ENCODE results near the gene PLEKHM1.

Gene PLEKHM1

GRCh38 chr17:45440161-45440778, 50.3 kb downstream of the PLEKHM1 start:
- DNase-seq = no peak

GRCh38 chr17:45438931-45439610, 51.5 kb downstream of the PLEKHM1 start:
- no peak for DNase-seq

GRCh38 chr17:45437465-45438283, 52.8 kb downstream of the PLEKHM1 start:
- DNase-seq = no peak

DNA sequence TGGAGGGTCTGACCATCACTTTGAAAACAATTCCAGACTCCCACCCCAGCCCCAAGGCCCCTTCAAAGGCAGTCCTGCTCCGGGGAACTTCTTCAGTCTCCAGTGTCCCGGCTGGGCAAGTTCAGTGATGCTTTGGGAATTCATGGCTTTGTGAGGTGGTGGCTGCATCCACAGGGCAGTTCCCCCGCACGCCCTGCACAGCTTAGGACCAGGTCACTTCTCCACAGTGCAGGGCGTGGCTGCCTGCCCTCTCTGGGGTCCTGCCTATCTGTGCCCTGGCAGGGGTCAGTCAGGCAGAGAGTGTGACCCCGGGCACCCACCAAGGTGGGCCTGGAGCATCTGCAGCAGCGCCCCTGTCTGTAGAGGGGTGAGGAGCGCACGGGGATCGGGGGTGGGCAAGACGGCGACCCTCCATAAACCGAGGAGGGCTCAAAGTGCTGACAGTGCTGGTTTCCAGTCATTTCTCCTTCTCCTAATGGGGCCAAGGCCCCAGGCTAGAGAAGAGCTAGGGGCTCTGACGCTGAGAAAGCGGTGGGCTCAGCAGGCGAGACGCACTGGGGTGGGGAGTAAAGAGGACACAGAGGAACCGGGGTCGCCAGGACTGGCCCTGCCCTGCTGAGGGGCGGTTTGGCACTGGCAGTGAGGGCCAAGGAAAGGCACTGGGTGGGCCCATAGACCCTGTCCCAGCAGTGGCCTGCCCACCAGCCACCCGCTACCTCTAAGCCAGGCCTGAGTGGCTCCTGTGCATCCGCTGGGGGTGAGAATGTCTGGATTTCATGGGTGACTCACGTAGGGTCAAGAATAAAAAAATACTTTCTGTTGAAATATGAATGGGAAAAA, 53.7 kb downstream of the PLEKHM1 start:
- DNase-seq = no peak

DNA sequence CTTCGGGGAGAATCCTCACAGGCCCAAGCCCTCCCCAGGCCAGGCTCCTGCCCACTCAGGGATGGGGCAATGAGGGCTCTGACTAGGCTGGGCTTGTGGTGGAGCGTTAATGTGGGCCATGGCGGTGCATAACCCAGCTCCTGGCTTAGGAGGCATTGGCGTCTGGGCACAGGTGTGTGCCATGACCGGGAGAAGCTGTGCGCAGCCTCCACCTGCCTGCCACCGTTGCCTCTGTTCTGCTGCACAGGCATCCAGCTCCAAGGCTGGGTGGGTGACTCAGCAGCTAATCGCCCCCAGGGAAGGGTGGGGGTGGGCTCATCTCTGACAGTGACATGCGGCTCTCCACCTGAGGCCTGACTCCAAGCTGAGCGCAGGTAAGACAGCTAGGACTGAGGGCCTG, 54.4 kb downstream of the PLEKHM1 start:
- no peak for DNase-seq

- no peak for DNase-seq
These were observed 55.0 kb downstream of the PLEKHM1 start for GRCh38 chr17:45435481-45435880.

- no peak for DNase-seq
These were observed 57.4 kb downstream of the PLEKHM1 start for GRCh38 chr17:45433159-45433535.

DNA sequence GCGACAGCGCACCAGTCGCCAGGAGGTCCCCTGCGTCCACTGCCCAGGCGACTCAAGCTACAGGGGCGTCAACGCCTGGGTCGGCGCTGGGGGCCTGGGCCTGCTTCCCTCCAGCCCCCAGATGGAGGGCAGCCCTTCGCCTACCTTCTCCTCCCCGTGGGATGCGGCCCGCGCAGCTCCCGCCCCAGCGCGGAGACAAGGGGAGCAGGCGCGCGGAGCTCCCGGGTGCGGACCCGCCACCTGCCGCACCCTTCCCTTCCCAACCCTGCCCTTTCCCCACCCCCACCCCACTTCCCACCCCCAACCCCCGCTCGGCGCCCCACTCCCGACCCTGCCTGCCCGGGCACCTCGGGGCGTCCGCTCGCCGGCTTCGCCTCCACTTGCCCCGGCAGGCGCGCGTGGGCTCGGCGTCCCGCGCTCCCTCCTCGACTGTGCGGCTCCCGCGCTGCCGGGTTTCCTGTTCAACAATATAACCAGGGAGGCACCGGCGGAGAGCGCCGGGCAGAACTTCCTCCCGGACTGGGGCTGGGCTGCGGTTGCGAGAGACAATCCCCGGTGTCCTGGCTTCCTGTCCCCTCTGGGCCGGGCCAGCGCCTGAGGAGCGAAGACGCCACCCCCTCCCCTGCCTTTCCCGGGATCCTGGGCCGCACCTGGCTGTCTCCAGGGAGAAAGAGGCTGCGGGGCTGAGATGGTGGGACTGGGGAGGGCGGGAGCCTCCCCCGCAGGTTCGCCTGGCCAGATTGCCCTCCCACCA, 57.9 kb downstream of the PLEKHM1 start, which contains the start of gene ARHGAP27:
TSS of gene ARHGAP27 (minus strand) at position 466 of the 754 bp plus-strand sequence. CDS start 2,591 bp downstream, outside the sequence.
- DNase-seq = peak; percentile 34 to 42

DNA sequence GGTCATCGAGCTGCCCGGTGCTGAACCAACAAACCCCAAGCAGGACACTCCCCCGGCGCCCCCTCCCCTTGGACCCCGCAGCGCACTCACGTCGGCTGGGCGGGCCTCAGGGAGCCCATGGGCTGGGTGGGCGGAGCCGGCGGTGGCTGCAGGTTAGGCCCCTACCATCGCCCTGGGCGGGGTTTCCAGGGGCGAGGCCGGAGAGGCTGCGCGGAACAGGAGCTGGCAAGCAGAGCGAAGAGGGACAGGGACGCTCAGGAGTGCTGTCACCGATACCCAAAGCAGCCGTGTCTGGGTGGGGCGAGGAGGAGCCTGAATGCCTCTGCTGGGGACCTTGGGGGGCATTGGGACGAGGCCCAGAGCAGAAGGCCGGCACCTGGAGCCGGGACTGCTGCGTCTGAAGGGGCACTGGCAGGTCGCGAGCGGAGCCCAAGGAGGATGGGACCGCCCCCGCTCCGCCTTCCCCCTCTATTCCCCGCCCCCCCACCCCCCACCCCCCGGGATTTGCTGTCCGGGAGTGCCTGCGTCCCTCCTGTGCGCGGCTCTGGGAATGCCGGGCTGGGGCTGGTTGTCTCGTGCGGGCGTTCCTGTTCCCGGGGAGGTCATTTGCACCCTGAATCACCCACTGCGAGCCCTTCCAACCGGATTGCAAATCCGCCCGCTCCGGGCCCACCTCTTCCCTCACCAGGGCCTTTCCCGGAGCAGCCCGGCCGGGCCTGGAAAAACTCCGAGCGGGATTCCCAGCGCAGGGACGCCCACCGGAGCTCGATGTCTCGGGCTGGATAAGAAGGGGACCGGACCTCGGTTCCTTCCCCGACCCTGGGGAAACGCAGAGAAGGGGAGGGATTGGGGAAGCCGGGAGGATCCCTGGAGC, 58.8 kb downstream of the PLEKHM1 start:
- peak; percentile 84 to 87 for DNase-seq

- DNase-seq = peak; percentile 53 to 62
These were observed 59.6 kb downstream of the PLEKHM1 start for GRCh38 chr17:45430738-45431530.

GRCh38 chr17:45430006-45430737, 60.3 kb downstream of the PLEKHM1 start:
- DNase-seq = no peak

DNA sequence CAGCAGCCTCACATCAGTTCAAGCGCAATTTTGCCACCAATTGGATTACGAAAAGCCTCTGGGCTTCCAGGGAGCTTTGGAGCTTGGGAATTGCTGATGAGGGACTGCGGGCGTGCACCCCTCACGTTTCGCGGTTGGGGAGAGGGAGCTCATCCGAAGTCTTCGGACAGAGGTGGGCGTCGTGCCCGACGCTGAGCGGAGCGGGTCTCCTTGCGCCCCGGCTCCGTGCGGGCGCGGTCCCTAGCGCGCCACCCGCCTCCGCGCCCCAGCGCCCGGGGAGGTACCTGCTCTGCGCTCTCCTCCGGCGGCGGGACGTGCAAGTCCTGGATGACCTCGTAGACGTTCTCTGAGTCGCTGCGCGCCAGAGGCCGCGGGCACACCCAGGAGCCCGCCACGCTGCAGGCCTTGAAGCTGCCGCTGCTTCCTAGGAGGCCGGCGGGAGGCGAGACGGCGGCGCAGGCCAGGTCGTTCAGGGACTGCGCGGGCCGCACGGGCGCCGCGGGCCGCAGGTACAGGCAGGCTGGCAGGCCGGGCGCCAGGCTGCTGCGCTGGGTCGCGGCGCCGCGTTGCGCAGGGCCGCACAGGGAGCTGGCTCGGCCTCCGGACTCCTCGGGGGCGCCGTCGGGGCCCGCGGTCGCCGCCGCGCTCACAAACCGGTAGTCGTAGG, 61.0 kb downstream of the PLEKHM1 start:
- DNase-seq = no peak

DNA sequence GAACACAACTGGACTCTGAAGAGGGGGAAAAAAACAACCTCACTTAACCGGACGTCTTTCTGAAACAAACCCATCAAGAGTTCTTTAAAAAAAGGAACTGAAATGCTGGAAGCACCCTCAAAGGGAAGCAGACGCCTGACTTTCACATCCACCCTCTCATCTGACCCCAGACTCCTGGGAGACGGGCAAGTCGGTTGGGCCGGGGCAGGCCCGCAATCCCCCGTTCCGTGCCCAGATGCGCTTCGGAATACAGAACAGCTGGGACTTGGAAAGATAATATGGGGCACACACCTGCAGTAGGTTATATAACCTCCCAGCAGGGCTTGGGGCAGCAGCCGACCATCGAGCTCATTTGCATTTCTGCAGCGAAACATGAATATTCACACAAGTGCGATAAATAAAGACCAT, 61.6 kb downstream of the PLEKHM1 start:
- DNase-seq = peak in 1 of 2 experiments; percentile 24

- DNase-seq = peak; percentile 92
These were observed 62.4 kb downstream of the PLEKHM1 start for GRCh38 chr17:45428050-45428617.

- no peak for DNase-seq
These were observed 63.2 kb downstream of the PLEKHM1 start for GRCh38 chr17:45427181-45427835.

DNA sequence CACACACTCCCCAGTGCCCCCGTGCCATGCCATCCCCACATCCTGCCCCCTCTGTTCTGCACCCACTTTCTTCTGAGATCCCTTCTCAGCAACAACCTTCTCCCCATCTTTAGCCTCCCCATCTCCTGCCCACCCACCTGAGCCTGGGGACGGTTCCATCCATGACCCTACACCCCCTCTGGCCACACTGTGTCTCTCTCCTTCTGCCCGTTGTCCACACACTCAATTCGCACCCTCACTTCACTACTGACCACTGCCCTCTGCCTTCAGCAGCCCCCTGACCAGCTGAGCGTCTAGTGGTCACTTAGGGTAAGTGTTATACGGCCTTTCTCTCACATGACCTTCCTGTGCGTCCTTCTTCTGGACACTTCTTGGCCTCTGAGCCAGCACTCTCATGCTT, 64.0 kb downstream of the PLEKHM1 start:
- no peak for DNase-seq

DNA sequence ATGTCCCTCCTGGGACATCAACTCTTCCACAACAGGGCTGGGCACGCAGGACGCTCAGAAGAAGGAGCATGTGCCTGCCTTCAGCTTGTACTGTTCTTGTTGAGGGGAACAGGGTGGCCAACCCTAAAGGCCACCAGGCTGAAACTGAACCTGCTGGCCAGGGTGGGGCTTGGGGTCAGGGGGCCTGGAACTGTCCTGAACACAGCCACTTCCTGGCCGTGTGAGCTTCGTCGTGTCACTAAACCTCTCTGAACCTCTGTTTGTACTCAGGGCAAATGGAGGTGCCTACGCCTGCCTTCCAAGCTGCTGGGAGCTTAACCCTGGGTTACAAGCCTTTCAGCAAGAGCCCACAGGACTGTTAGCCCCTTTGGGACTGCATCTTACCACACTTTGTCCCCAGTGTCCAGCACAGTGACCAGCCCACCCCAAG, 64.5 kb downstream of the PLEKHM1 start:
- DNase-seq = no peak

Measured in activated T-cell treated with anti-CD3 and anti-CD28 coated beads, Interleukin-2, amount 50 U/mL, for 48 hours (primary cell).